ENCODE data around the gene TRAK1. TPM values are rescaled to one million over a fixed set of nuclear protein-coding genes. Genes with fewer than 3 reads are reported as not detected.

The TRAK1 gene
- total RNA-seq, 1 donor from 2014 or later = 21.2 TPM

DNA sequence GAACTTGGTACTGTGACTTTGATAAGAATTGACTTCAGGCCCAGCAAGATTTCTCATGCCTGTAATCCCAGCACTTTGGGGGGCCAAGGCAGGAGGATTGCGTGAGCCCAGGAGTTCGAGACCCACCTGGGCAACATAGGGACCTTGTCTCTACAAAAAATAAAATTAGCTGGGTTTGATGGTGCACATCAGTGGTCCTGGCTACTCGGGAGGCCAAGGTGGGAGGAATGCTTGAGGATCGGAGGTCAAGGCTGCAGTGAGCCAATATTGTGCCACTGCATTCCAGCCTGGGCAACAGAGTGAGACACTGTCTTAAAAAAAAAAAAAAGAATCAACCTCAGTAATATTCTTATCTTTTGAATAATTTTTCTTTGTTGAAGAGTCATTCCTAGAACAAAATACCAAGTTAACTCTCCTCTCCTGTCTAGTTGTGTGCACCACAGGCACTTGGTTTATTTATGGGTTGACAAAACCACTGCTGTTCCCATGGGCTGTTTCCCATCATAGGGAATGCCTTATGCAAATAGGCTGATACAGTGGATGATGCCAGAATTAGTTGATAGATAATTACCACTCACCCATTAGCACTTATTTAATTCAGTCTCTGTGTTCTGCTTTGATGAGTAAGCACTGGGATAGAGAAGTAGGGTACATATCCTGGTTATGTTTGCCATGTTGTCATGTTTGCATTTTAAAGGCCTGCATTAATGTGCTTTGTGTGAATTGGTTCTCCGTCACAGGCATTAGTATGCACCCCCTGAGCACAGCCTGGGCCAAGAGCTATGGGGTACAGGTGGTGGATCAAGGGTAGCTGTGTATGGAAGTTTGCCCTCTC lies 32.9 kb downstream of the TRAK1 start:
- no peak for ATAC-seq

DNA sequence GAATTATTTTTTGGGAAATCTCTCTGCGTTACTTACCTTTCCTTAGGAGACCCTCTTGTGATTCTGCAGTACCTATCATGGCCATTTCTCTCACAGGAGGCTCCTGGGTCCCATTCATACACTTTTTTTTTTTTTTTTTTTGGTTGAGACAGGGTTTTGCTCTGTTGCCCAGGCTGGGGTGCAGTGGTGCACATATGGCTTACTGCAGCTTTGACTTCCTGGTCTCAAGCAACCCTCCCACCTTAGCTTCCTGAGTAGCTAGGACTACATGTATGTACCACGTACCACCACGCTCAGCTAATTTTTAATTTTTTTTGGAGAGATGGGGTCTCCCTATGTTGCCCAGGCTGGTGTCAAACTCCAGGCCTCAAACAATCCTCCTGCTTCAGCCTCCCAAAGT lies 36.1 kb downstream of the TRAK1 start:
- no peak for ATAC-seq

DNA sequence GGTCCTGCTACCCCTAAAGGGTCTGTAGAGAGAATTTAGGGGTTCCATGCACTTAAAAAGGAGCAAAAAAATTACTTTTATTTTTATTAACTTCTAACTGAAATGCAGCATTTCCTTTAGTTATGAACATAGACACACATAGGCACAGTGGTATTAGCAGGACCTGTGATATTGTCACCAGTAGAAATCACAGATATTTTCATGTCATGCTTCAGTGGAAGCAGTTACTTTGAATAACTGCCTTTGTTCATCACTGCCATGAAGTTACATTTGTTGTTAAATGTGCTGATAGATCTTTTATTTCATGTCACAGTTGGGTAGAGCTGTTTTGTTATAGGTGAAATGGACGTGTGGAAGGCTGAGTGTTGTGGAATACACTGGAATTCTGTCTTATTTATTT lies 37.4 kb downstream of the TRAK1 start:
- no peak for ATAC-seq

DNA sequence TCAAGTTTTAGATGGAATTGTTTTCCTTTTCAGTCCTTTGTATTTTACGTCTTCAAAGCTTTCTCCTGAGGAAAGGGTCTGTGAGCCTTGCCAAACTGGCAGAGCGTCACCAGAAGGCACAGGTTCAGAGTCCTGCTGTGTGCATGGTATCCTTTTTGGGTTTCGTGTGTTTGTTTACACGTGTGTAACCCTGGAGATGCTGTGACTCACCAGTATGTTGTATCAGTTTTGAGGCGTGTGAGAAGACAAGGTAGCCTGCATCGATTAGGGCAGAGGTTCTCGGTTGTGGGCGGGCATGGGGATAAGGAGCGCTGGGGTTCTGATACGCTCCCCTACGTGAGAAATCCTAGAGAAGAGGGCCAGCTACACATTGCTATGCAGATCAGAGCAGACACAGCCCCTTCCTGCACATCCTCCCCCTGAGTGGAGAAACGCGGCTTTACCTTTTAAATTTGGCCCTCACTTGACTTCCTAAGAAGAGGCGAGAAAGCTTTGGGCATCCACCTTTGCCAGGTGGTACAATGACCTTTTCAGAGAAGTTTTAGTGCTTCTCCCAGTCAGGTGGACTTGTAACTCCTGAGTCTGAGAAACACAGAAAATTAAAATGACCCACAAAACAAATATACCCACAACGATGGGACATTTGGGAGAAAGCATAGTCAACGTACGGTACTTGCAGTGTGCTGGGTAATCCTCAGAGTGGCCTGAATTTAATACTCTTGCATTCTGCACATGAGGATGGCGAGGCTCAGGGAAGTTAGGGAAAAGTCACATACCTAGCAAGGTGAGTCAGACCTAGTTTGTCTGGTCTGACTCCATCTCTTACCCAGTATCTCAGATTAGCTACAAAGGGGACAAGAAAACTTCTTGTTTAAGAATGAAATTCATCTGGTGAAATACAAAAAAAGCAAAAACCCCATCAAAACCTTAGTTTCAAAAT lies 38.1 kb downstream of the TRAK1 start:
- peak; percentile 91 for ATAC-seq

DNA sequence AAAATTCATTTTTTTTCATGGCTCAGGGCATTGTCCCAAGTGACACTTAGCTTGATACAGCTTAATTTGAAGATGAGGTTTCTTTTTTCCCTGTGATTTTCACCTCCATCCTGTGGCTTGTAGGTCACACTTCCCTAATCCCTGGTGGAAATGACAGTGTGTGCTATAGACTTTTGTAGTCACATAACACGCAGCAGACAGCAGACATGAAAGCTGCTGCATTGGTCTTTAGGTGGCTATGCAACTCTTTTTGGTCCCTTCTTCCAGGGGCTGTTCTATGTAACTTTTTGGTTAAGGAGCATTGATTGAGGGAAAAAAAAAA lies 38.8 kb downstream of the TRAK1 start:
- ATAC-seq = no peak

DNA sequence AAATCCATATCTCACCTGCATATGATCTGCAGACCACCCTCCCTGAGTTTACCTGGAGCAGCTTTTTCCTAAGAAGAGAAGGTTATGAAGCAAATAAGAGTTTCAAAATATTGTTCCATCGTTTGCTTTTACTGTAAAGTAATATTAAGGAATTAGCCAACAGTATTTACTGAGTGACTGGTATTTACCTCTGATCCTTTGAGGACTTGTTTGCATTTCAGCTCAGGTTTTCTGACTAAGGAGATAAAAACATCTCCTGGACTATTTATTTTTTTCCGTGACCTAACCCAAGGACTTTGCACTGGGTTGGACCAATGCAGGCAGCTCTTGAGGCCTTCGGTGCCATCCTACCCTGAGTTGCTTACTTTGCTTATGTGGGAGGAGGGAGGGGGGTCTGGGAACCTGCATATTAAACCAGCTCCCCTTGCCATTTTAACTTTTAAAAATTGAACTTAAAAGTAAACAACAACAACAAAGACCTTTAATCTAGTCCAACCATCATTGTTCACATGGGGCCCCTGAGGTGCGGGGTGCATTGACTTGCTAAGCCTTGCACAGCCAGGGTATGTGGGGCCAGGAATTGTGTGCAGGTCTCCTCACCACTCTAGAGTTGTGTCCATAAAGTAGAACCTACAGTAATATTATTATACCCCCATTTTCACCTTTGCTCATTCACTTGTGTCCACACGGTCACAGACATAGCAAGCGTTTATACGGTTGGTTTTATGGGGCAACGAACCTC lies 39.3 kb downstream of the TRAK1 start:
- no peak for ATAC-seq

DNA sequence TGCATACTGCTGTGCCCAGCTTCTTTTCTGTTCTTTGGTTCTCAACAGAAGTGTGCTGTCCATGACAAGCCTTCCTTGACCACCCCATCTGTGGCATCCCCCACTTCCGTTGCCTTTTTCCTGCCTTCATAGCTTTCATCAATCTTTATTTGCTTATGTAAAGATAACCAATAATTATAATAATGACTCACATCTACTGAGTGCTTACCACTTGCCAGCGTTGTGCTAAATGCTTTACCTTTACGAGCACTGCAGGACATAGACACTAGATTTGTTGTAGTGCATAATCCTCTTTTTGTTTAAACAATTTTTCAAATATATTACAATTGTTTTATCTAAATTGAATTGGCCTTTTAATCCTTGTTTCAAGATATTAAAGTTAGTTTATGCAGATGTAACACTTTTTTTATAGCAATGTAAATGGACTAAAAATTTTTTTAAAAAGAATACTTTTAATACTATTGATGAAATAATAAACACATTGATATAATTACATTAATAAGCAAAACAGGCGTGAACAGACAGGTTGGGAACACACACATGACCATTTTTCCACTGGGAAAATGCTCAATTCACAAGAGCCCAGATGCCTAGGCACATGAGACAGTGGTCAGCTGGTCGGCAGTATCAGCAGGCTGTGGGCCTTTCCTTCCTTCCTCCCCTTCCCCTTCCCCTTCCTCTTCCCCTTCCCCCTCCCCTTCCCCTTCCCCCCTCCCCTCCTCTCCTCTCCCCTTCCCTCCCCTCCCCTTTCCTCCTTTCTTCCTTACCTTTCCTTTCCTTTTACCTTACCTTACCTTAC lies 42.5 kb downstream of the TRAK1 start:
- ATAC-seq = no peak

DNA sequence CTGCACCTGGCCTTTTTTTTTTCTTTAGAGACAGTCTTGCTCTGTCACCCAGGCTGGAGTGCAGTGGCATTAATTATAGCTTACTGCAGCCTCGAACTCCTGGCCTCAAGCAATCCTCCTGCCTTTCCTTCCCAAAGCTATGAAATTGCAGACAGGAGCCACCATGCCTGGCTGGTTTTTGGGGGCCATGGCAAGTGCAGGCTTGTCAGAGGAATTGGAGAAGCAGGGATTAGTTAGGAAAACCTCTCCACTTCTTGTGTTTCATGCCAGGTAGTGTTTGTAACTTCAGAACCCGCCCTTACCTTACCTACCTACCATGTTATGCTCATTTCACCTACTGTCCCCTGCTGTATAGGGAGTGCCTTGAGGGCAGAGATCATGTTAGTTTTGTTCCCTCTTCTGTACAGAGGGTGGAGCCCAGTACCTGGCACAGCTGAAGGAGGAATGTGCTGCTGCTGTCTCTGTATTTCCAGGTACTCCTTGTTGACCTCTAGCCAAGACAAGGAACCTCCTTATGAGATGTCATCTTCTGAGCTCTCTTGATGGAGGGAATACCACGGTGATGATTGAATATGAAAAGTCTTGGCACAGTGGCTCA lies 43.8 kb downstream of the TRAK1 start:
- ATAC-seq = peak; percentile 96

DNA sequence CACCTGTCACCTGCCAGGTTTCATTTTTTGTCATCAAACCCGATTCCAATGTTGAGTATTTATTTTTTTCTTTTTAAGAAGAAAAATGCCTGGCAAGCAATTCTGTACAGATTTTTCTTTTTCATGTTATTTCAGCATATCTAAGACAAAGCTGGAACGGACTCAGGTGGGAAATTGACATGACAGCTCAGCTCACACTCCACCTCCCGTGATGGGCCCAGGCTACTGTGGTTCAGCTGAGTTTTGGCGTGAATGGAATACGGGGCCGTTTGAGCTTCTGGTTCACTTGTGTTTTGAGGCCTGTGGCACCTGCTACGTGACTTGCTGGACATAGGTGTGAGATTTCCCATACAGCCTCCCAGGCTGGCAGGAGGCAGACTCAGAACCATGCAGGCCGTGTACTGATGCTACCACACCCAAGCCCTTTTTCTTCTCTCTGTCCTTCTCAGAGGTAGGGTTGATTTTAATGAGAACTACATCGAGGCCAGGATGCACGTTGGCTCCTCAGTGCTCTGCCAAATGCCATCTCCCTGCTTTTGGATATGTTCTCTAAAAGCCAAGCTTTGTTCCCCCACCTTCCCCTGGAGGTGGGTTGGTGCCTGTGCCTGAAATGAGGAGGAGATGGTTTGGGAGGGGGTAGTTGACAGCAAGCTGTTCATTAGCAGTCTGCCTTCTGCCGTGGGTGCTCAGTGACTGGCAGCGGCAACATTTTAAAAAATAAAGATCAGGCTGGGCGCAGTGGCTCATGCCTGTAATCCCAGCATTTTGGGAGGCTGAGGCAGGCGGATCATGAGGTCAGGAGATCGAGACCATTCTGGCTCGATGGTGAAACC lies 48.7 kb downstream of the TRAK1 start:
- ATAC-seq = no peak

DNA sequence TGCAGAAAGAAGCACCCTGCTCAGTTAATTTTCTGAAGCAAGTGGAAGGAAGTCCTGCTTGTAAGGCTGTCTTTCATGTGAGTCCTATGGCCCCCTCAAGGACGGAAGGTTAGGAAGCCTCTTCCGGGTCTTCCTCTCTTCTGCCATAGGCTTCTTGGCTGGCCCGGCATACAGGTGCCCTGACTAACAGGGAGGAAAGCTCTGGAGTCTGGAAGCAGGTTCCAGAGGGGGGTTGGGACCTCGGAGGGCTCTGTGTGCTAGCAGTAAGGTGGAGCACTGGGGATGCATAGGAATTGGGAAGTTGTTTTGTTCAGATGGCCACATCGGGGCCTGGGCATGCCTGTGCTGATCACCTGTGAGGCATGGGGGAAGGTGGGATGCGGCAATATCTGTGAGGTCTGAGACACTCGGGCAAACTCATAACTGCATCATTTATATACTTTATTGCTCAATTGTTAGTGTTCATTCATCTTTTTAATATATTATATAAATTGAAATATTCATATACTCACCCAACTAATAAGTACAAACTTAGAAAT lies 49.6 kb downstream of the TRAK1 start:
- no peak for ATAC-seq

DNA sequence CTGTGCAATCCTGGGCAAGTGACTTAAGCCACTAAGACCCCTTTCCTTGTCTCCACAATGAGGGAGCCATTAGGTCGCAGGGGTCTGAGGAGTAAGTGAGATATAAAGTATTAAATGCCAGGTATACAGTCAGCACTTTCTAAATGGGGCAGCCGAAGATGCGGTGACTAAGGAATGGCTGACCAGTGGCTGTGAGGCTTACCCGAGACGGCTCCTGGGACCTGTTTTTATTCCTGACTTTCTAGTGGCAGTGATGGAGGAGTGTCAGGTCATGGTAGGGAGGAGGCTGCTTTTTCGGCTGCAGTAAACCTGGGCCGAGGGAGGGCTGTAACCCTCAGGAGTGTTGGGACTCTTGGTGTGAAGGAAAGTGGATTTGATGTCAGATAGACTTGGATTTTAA lies 52.3 kb downstream of the TRAK1 start:
- no peak for ATAC-seq

DNA sequence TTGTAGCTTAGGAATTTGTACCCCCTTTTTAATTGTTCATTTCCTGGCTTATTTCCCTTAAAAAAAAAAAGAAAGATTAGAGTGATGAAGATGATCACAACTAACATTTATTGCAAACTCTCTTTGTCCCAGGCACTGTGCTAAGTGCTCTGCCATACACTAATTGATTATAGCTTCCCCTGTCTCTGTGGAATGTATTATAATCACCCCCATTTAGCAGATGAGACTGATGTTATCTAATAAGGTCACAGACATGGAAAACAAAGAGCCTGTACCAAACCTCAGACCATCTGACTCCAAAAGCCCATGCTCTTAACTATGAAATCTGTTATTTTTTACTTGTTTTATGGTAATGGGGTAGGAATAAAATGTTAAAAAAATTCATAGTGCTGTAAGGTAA lies 53.1 kb downstream of the TRAK1 start:
- ATAC-seq = no peak

DNA sequence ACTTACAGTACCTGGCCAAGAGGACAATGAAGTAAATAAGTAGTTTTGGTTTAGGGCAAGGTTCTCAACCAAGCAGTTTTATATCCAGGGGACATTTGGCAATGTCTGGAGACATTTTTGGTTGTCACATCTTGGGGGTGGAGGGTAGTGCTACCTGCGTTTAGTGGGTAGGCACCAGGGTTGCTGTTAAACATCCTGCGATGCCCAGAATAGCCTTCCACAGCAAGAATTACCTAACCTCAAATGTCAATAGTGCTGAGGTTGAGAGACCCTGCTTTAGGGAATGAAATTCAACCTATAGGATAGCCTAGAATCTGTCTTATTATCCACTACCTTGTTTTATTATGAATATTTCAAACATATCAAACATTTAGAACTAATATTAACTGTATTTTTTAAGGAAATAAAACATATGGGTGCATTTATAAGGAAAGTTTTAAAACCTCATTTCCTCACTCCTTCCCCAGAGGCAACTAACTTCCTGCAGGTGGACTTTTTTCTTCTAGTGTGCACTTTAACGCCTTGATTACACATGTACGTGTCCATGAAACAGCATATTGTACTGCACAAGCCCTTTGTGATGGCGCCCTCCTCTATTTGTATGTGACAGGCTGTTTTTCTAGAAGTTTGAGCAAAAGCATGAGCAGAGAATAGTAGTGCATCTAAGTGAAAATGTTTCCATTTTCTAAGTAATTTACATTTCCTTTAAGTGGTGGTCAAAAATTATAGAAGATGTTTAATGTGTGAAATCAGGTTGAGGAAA lies 57.1 kb downstream of the TRAK1 start:
- ATAC-seq = no peak

DNA sequence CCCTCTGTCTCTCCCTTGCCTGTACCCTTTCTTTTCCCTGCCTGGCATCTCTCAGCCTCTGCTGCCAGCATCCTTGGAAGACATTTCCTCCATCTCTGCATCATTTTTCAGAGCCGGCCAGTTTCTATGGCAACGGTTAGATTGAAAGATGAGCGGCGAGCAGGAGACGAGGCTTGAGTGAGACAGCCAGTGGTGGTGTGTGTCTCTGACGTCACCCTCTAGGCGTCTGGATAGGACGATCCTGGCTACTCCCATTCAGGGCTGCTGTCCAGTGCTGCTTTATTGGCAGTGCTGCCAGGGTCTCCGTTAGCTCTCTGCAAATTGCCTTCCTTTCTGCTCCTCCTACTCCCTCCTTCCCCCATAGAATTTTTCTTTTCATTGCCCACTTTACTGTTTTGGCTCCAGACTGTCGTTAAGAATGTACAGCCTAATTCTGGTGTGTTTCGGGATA lies 57.9 kb downstream of the TRAK1 start:
- no peak for ATAC-seq

DNA sequence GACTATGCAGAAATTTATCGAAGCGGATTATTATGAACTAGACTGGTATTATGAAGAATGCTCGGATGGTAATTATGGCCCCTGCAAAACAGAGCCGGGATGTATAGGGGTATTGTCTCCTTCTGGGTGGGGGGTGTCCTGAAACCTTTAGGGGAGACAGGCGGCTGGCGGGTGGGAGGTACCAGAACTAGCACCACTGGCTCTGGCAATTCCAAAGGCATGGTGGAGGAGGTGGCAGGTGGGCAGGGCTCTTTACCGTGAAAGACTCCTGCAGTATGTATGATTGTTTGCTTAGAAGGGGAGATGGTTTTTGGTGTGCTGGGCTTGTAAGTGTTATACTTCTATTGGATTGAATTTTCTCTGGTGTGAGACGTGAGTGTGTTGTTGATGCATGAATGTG lies 58.4 kb downstream of the TRAK1 start:
- no peak for ATAC-seq

DNA sequence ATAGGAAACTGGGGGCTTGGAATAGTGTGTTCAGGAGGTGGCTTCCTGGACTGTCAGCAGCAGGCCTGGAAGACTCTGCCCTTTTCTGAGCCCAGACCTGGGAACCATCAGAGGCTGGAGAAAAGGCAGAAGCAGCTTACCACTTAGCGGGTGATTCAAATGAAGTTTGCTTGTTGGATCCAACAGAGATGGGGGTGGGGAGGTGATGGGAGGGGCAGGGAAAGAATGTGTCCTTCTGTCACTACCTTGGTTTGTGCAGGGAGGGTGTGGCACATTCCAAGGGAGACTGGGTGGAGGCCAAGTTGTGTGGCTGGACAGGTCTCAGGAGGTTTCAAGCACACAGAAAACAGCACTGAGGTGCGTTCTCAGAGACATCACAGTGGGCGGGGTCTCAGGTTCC lies 58.8 kb downstream of the TRAK1 start:
- peak; percentile 98 for ATAC-seq

DNA sequence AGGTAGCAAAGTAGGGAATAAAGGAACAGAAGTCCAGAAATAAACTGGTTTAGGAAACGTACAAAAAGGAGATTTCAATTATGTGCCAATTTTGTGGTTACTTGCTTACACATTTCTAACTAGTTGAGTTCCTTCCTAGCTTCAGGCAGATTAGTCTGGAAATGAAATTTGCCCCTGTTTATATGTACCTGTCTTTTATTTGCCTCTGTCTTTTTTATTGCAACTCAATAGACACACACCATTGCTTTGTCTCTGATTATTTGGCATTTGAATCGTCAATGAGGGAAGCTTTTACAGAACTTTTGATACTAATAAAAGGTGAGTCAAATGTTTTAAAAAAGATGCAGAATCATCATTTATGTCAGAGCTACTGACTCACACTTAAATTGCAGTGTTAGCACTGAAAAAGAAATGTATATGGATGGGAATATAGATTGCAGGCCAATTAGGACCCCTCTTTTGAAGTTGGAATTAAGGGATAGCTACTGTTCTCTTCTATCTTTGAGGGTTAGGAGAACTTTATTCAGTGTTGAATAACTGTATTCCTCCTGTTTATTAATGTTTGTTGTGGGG lies 60.5 kb downstream of the TRAK1 start:
- no peak for ATAC-seq

DNA sequence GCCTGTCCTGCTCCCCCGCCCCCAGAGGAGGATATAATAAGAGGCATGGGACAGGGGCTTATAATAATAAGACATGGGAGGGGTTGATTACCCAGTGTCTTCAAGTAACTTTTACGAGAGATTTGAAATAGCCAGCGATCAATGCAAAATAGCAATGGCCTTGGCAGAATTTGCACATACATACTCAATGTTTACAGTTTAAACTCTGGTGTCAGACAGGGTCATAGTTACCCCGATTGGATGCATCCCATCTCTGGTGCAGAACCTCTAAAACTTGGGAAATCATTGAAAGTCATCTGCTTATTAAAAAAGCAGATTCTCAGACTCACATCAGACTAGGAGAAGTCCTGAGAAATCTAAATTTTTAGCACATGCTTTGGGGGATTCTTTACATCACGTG lies 61.0 kb downstream of the TRAK1 start:
- no peak for ATAC-seq

DNA sequence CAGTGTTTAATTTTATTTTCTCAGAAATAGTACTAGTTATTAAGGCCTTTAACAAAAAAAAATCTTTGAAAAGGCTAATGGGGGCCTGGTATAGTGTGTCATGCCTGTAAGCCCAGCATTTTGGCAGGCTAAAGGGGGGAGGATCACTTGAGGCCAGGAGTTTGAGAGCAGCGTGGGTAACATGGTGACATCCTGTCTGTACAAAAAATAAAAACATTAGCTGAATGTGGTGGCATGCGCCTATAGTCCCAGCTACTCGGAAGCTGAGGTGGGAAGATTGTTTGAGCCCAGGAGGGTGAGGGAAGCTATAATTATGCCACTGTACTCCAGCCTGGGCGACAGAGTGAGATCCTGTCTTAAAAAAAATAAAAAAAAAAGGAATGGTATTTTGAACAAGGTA lies 61.9 kb downstream of the TRAK1 start:
- ATAC-seq = no peak

All from esophagus mucosa (tissue), 1 donor.